Right renal cortex interstitium (tissue), 3 donors: Measurements from ENCODE around the gene HCN2. TPM values are rescaled to one million over a fixed set of nuclear protein-coding genes. Genes with fewer than 3 reads are reported as not detected.
"Not testable (repeated sequence)": the region's sequence is repeated elsewhere in the genome, so short reads cannot be mapped to it uniquely, and the experiment has no call there.

Experiments used
- DNase-seq, 3 donors: peaks; one replicate each; pipeline ENCODE4 v3.0.0-alpha.2; 2013; ENCODE audit warnings: low read depth in 3 of 3, low spot score in 2 of 3
- polyA plus RNA-seq, 3 donors: library from polyadenylated mRNA; unstranded; fragments of 120-200 nt; gene quantifications; one replicate each; pipeline ENCODE4 v1.2.1, GENCODE V29; 2013; ENCODE audit not compliant: insufficient read length in 3 of 3

The HCN2 gene
- polyA plus RNA-seq, 3 donors = 0.17 to 0.25 (median 0.24) TPM

GRCh38 chr19:584240-585001 lies 5.3 kb upstream of the HCN2 start:
- no peak for DNase-seq

DNA sequence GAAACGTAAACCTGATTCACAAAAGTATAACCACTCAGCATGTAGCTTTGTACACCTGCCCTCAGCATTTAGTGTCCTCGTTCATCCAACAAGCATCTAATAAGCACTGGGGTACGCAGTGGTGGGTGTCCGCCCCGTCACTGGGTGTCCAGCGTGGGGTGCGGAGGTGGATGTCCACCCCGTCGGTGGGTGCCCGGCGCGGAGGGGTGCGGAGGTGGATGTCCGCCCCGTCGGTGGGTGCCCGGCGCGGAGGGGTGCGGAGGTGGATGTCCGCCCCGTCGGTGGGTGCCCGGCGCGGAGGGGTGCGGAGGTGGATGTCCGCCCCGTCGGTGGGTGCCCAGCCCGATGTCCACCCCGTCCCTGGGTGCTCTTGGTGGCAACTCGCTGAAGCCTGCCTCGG lies 4.5 kb upstream of the HCN2 start:
- DNase-seq = not testable (repeated sequence)

GRCh38 chr19:585551-586110 lies 4.0 kb upstream of the HCN2 start:
- DNase-seq = no peak

- DNase-seq = no peak
These were observed 1.5 kb upstream of the HCN2 start for GRCh38 chr19:588093-588740.

DNA sequence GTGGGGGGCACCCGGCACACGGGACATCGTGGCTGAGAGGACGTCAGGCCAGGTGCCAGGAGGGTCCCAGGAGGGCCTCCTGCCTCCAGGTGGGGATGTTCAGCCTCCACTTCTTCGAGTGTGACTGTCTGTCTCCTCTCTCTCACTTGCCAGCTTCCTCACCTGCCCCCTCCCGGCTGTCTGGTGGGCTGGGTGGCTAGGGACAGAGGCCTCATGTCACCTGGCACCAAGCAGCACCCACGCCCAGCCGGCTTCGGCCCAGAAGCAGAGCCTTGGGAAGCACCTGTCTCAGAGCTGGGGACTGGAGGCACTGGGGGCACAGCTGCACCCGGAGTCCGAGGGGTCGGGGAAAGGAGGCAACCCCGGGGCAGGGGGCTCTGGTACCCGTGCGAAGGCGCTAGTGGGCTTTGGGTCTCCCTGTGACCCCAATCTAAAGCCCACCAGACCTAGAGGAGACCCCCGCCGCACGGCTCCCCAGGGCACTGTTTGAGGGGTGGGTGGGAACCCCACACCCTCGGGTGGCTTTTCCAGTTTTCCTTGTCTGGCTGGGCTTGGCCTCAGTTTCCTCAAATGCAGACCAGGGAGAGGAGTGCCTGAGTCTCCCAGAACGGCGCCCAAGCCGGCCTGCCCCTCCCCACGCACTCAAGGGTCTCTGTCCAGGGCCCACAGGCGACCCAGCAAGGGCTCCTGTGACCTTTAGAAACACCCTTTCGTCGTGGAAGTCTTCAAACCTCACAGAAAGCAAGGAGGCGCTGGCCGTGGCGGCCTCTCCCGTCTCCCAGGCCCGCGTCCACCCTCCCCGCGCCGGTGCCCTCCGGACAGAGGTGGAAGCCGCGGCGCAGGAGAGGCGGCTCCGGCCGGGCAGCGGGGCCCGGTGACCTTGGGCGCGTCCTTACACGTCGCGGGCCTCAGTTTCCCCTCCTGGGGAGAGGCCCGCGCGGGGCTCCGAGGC lies 664 bp upstream of the HCN2 start:
- DNase-seq = no peak

DNA sequence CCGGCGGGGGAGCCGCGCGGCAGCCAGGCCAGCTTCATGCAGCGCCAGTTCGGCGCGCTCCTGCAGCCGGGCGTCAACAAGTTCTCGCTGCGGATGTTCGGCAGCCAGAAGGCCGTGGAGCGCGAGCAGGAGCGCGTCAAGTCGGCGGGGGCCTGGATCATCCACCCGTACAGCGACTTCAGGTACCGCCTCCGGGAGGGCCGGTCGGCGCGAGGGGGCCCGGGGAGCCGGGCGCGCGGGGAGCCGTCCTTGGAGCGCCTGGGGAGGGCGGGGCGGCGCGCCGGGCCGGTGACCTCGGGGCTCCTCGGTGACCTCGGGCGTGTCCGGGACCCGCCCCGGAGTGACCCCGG lies 690 bp downstream of the HCN2 start:
- no peak for DNase-seq

- no peak for DNase-seq
These were observed 1.0 kb downstream of the HCN2 start for GRCh38 chr19:590750-591098.

GRCh38 chr19:591099-591958 lies 1.6 kb downstream of the HCN2 start:
- DNase-seq = no peak

DNA sequence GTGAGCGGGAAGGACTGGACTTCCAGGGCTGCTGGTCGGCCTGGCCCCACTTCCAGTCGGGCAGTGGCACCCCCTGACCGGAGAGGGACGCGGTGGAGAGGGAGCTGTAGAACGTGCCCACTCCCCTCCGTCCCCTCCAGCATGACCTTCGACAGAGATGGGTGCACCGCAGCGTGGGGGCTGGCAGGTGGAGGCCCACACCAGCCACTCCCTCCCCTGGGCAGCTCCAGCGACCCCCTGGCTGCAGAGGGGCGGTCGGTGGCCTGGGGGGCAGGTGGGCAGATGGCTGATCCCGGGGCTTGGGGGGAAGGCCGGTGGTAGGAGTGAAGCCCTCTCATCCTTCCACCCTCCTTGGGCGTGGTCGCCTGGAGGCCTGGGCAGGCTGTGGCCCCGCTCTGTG lies 2.4 kb downstream of the HCN2 start:
- DNase-seq = no peak

DNA sequence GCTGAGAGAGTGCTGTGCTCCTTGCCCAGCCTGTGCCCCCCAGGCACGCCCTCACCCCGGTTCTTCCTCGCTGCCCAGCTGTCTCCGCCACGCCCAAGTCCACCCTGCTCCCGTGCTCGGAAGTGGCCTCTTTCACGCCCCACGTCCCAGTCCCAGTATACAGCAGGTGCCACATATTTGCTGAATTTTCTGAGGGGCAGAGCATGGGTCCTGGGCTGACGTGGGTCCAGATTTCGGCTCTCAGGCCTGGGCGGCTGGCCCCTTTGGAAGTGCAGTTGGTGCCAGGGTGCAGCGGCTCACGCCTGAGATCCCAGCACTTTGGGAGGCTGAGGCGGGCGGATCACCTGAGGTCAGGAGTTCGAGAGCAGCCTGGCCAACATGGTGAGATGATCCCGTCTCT lies 3.4 kb downstream of the HCN2 start:
- DNase-seq = no peak

DNA sequence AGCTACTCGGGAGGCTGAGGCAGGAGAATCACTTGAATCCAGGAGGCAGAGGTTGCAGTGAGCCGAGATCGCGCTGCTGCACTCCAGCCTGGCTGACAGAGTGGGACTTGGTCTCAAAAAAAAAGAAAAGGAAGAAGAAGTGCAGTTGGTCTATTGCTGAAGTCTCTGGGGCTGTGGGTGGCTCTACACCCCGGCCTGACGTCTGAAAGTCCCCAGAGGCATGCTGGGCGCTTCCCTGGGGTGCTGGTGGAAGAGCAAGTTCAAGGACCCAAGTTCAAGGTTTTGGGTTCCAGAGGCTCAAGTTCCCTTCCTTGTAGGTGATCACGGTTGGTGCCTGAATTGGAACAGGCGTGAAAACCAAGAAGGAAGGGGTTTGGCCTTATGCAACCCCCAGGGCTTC lies 3.8 kb downstream of the HCN2 start:
- DNase-seq = no peak

DNA sequence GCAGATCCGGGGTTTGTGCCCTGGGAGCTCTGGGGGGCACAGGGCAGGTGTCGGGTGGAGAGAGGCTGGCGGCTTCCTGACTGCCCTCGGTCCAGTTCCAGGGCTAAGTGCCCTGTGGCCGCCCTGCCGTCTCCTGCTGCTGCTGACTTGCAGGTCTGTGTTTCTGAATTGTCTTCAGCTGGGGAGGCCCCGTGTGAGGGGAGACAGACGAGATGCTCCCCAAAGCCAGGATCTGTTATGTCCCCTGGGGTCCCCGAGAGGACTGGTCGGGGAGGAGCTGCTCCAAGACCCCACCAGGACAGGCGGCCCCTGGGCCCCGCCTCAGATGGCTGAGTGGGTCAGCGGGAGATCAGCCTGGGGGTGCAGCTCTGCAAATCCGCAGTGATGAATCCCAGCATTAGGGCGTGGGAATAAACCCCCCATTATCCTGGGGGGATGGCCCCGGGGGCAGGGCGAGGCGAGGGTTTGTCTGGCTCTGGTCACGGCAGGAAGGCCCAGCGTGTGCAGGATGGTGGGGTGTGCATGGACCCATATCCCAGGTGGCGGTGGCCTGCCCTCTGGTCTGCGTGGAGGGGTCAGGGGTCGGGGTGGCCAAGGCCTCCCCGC lies 4.7 kb downstream of the HCN2 start:
- no peak for DNase-seq

DNA sequence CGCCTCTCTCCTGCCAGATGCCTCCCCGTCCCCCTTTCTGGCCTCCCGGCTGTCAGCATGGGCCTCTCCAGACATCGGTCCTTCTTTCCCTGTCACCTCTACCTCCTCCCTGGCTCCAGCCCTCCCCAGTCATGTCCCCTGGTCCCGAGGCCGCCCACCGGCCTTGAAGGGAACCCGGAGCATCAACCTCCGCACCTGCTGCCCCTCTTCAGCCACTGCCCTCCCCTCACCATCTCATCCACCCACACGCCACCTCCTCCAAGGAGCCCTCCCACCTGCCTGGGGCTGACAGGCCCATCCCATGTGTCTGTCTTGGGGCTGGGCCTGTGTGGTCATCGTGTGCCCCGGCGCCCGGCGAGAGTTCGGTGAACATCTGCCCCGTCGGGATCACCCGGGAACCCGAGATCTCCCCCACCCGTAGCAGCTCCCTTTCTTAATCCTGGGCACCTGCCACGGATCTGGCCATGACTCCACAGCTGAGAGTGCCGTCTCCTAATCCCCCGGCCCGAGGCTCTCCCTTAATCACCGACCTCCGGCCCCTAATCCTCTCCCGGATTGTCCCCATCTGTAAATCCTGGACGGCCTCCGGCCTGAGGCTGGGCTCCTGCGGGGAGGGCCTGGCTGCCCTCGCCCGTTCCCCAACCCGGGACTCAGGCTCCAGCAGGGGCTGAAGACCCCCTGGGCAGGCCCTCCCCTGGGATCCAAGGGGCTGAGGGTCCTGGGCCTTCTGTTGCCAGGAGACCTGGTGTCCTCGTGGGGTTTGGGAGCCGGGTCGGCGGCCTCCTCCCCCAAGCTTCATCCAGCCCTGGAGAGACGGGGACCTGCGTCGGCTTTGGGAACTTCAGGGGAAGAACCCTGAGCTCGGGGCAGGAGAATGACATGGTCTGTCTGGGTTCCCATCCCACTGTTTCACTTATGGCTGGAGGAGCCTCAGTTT lies 5.9 kb downstream of the HCN2 start:
- DNase-seq = no peak

DNA sequence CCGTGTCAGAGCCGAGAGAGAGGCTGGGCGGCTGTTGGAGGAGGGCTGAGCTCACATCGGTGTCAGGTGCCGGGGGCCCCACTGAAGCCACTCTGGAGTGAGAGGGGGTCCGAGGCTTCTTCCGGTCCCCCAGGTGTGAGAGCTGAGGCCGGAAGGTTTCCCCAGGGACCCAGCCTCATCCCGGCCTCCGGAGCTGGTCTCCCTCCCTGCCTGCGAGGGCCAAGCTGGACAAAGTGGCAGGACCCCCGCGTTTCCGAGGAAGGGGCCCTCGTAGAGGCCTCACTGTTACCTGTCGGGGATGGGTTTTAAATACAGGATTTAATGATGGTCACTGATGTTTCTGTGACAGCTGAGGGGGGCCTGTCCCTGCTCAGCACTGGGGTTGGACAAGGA lies 6.6 kb downstream of the HCN2 start:
- no peak for DNase-seq

DNA sequence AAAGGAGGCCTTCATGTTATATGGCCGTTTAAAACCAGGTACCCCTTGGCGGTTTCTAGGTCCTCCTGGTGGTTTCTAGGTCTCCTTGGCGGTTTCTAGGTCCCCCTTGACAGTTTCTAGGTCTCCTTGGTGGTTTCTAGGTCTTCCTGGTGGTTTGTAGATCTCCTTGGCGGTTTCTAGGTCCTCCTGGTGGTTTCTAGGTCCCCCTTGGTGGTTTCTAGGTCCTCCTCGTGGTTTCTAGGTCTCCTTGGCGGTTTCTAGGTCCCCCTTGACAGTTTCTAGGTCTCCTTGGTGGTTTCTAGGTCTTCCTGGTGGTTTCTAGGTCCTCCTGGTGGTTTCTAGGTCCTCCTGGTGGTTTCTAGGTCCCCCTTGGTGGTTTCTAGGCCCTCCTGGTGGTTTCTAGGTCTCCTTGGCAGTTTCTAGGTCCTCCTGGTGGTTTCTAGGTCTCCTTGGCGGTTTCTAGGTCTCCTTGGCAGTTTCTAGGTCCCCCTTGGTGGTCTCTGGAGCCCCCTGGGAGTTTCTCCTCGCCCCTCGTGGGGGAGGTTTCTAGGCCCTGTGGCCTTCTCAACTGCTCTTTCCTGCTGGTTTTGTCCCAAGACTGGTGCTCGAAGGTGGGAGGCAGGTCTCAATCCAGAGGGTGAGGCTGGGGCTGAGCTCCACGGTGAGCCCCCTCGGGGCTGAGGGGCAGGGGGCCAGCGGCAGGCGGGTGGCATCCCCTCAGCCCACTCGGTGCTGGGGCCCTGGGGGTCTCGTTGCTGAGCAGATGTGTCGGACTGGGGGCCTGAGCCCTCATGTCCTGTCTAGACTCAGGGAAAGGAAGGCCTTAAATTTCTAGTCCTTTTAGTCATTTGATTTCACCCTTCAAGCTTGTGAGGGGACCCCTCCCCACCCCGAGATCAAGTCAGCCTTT lies 8.0 kb downstream of the HCN2 start:
- no peak for DNase-seq

- no peak for DNase-seq
These were observed 11.6 kb downstream of the HCN2 start for GRCh38 chr19:601310-601709.

GRCh38 chr19:601790-602189 lies 12.1 kb downstream of the HCN2 start:
- DNase-seq = no peak
